GM12801 (cell line): ENCODE data around the gene MRPL36.

Experiments used
- CTCF ChIP-seq: IDR thresholded peaks from one replicate; pipeline ENCODE4 v1.5.1; 2011; ENCODE audit warnings: control low read depth; ENCODE audit not compliant: insufficient read length; ENCODE audit errors: extremely low read depth

Gene MRPL36

GRCh38 chr5:1840741-1841521 lies 41.3 kb upstream of the MRPL36 start:
- no peak for TF ChIP-seq CTCF

GRCh38 chr5:1840071-1840547 lies 40.5 kb upstream of the MRPL36 start:
- TF ChIP-seq CTCF = no peak

- TF ChIP-seq CTCF = no peak
Measured at GRCh38 chr5:1838013-1838412, 38.4 kb upstream of the MRPL36 start.

GRCh38 chr5:1836891-1837880 lies 37.5 kb upstream of the MRPL36 start:
- no peak for TF ChIP-seq CTCF

GRCh38 chr5:1836176-1836890 lies 36.7 kb upstream of the MRPL36 start:
- TF ChIP-seq CTCF = no peak

- no peak for TF ChIP-seq CTCF
Measured at GRCh38 chr5:1835431-1835830, 35.8 kb upstream of the MRPL36 start.
